PC-3 (cell line): ENCODE results near the gene DNPEP. TPM values are rescaled to one million over a fixed set of nuclear protein-coding genes. Genes with fewer than 3 reads are reported as not detected.

Experiments
- ATAC-seq: fragments of 200-7000 bp; cut with Tn5 transposase; 2 replicates; pipeline ENCODE4 v1.9.1; 2020; ENCODE audit warnings: mild to moderate bottlenecking, moderate library complexity
- BruUV-seq: library from RNA; stranded (reverse); fragments of 400-500 nt; replicated peaks from 2 replicates; lab custom pipeline; 2021; lab: Mats Ljungman, UMichigan
- CTCF ChIA-PET: fragments of 300-600 bp; sonication (Branson Sonifier 250); formaldehyde crosslinking; loops from one replicate; lab custom pipeline; 2022; ENCODE audit warnings: antibody characterized with exemption; lab: Charles Lee
- POLR2A ChIA-PET: fragments of 300-600 bp; sonication (Branson Sonifier 250); formaldehyde crosslinking; loops from one replicate; lab custom pipeline; 2022; ENCODE audit warnings: antibody characterized with exemption; ENCODE audit not compliant: unreplicated experiment; lab: Charles Lee
- DNase-seq: peaks from one replicate; pipeline ENCODE4 v3.0.0-alpha.2; 2015
- H2AFZ ChIP-seq: fragments of 300-600 bp; sonication (generic); 2 replicates; pipeline ENCODE4 v1.6.0; 2016; ENCODE audit warnings: antibody characterized with exemption, low read length
- H3F3A ChIP-seq: fragments of 300-600 bp; sonication (generic); one replicate; pipeline ENCODE4 v1.6.0; 2017; ENCODE audit warnings: antibody characterized with exemption, low read length, control low read depth, mild to moderate bottlenecking; ENCODE audit not compliant: unreplicated experiment
- H3K27ac ChIP-seq: fragments of 300-600 bp; sonication (generic); 2 replicates; pipeline ENCODE4 v1.5.1; 2016; ENCODE audit warnings: mild to moderate bottlenecking, low read length
- H3K27me3 ChIP-seq: fragments of 300-600 bp; sonication (generic); 2 replicates; pipeline ENCODE4 v1.6.1; 2016; ENCODE audit warnings: low read length, mixed read lengths
- H3K36me3 ChIP-seq: fragments of 300-600 bp; sonication (generic); 2 replicates; pipeline ENCODE4 v1.6.1; 2016; ENCODE audit warnings: low read depth, mixed run types, low read length, mixed read lengths
- H3K4me1 ChIP-seq: fragments of 300-600 bp; sonication (generic); 2 replicates; pipeline ENCODE4 v1.5.1; 2016; ENCODE audit warnings: low read length; ENCODE audit not compliant: insufficient read depth
- H3K4me2 ChIP-seq: fragments of 300-600 bp; sonication (generic); 2 replicates; pipeline ENCODE4 v1.6.0; 2016; ENCODE audit warnings: low read length
- H3K4me3 ChIP-seq: fragments of 300-600 bp; sonication (generic); 2 replicates; pipeline ENCODE4 v1.5.1; 2016; ENCODE audit warnings: mild to moderate bottlenecking, low read length, mixed read lengths
- H3K79me2 ChIP-seq: fragments of 300-600 bp; sonication (generic); 2 replicates; pipeline ENCODE4 v1.6.1; 2017; ENCODE audit warnings: low read length, mixed read lengths
- H3K9ac ChIP-seq: fragments of 300-600 bp; sonication (generic); 2 replicates; pipeline ENCODE4 v1.6.0; 2016; ENCODE audit warnings: mild to moderate bottlenecking, low read length
- H3K9me2 ChIP-seq: fragments of 300-600 bp; sonication (generic); replicated peaks from 2 replicates; pipeline ENCODE4 v1.6.1; 2016; ENCODE audit warnings: mixed run types, low read length, mixed read lengths
- H3K9me3 ChIP-seq: fragments of 300-600 bp; sonication (generic); 2 replicates; pipeline ENCODE4 v1.6.1; 2016; ENCODE audit warnings: low read length, mixed read lengths
- H4K20me1 ChIP-seq: fragments of 300-600 bp; sonication (generic); 2 replicates; pipeline ENCODE4 v1.6.1; 2016; ENCODE audit warnings: low read length, mixed read lengths
- CTCF ChIP-seq: fragments of 300-600 bp; sonication (generic); conservative IDR thresholded peaks from 2 replicates; pipeline ENCODE4 v1.5.1; 2017; ENCODE audit warnings: antibody characterized with exemption, low read depth, mild to moderate bottlenecking, low read length
- EZH2 ChIP-seq: fragments of 300-600 bp; sonication (generic); IDR thresholded peaks from one replicate; pipeline ENCODE4 v1.6.1; 2017; ENCODE audit warnings: antibody characterized with exemption, mild to moderate bottlenecking, low read length; ENCODE audit not compliant: unreplicated experiment
- EZH2phosphoT487 ChIP-seq: fragments of 300-600 bp; sonication (generic); IDR thresholded peaks from 2 replicates; pipeline ENCODE4 v1.6.1; 2018; ENCODE audit warnings: mild to moderate bottlenecking, antibody characterized with exemption, low read length, borderline replicate concordance
- intact Hi-C: fragments of 100-400 bp; cut with micrococcal nuclease; formaldehyde crosslinking; loops from 2 replicates; pipeline ENCODE4 v1.9.0; 2023
- total RNA-seq: library from RNA; depleted of rRNA; stranded (reverse); fragments of >200 nt; gene quantifications from 2 replicates; pipeline ENCODE4 v1.2.3, GENCODE V29; 2014

Gene DNPEP
- total RNA-seq, 1 experiment from 2014 or later, result 114 TPM

- no TSS peak for BruUV-seq
- ATAC-seq (no peak), DNase-seq (no peak)
- no peak overlapping the region for H3K9ac ChIP-seq
- H3K4me1 ChIP-seq, result no peaks in the 10 kb centered on the region
- no peaks in the 10 kb centered on the region for H4K20me1 ChIP-seq
- H3K27me3 ChIP-seq, result no peaks in the 10 kb centered on the region
- peak overlapping the region; percentile 25; the same call in 1 of the 2 replicates for H2AFZ ChIP-seq
- H3K4me2 ChIP-seq, result no peak overlapping the region
- H3K9me3 ChIP-seq, result no peaks in the 10 kb centered on the region
- H3K9me2 ChIP-seq, result no peaks in the 10 kb centered on the region
- H3K36me3 ChIP-seq, result no peaks in the 10 kb centered on the region
- POLR2A ChIA-PET, result interaction anchor here (0.5 kb wide), 1 partner anchor 20 kb away, joined by 5 read pairs; no protein-coding TSS in a partner anchor
- no peak for TF ChIP-seq EZH2
- no peak for TF ChIP-seq EZH2phosphoT487
- no peak for TF ChIP-seq CTCF
- CTCF ChIA-PET, result interaction anchor here (0.5 to 1.2 kb wide), 3 partner anchors 92 to 100 kb away, joined by 3 to 6 read pairs (median 4); no protein-coding TSS in a partner anchor
- intact Hi-C loops, result loop anchor here (1.0 kb wide), 1 partner anchor 28 kb away; no protein-coding TSS in a partner anchor
- H3F3A ChIP-seq, result no peaks in the 10 kb centered on the region
- H3K27ac ChIP-seq, result no peak overlapping the region
- no peak overlapping the region for H3K4me3 ChIP-seq
- no peaks in the 10 kb centered on the region for H3K79me2 ChIP-seq
Observed at GRCh38 chr2:219429958-219430606, 42.4 kb upstream of the DNPEP start.

- Histone ChIP-seq H3K36me3 (no peaks in the 10 kb centered on the region), H3K9ac (no peak overlapping the region), H3K4me1 (no peaks in the 10 kb centered on the region), H3K4me3 (no peak overlapping the region), H3K9me3 (no peaks in the 10 kb centered on the region), H3K27me3 (no peaks in the 10 kb centered on the region), H3K27ac (no peak overlapping the region), H4K20me1 (no peaks in the 10 kb centered on the region), H3K79me2 (no peaks in the 10 kb centered on the region), H3K4me2 (no peak overlapping the region), H3F3A (no peaks in the 10 kb centered on the region), H3K9me2 (no peaks in the 10 kb centered on the region), H2AFZ (no peak overlapping the region)
- no TSS peak for BruUV-seq
- TF ChIP-seq EZH2phosphoT487 (no peak), EZH2 (no peak), CTCF (no peak)
- DNase-seq, result no peak
- no peak for ATAC-seq
- CTCF ChIA-PET, result interaction anchor here (1.2 kb wide), 1 partner anchor 101 kb away, joined by 6 read pairs; no protein-coding TSS in a partner anchor
- intact Hi-C loops, result no loop called here
- POLR2A ChIA-PET, result no interaction called here
Observed at GRCh38 chr2:219428469-219428868, 40.8 kb upstream of the DNPEP start.

DNA sequence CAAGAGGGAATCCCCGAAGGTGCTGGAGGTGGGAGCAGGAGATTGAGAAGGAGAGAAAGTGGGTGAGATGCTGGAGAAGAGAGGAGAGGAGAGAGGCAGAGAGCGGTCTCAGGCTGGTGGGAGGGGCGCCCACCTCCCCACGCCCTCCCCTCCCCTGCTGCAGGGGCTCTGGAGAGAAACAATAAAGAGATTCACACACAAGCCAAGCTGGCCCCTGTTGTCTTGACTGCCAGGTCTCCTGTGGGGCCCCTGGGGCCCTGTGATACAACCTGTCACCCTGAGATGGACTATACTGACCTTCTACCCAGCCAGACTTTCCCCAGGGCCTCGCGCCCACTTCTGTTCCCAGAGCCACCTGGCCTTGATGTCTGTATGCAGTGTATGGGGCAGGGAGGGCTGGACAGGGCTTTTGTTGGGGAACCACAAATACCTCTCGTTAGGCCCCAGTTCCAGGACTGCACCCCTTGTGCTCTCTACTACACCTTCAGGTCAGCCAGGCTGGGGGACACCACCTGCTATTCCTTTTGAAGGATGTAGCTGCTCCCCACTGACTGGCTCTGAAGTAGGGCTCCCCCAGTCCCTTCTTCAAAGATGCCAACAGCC is 38.9 kb upstream of the DNPEP start:
- H4K20me1 ChIP-seq, result no peaks in the 10 kb centered on the region
- no peaks in the 10 kb centered on the region for H3K36me3 ChIP-seq
- H3K79me2 ChIP-seq, result no peaks in the 10 kb centered on the region
- H3K4me2 ChIP-seq, result no peak overlapping the region
- intact Hi-C loops, result no loop called here
- H3F3A ChIP-seq, result no peaks in the 10 kb centered on the region
- no TSS peak for BruUV-seq
- no peaks in the 10 kb centered on the region for H3K27me3 ChIP-seq
- no peaks in the 10 kb centered on the region for H3K9me2 ChIP-seq
- TF ChIP-seq CTCF (no peak), EZH2phosphoT487 (no peak), EZH2 (no peak)
- ChIA-PET POLR2A (interaction anchor here (0.5 kb wide), 1 partner anchor 60 kb away, joined by 6 read pairs; no protein-coding TSS in a partner anchor), CTCF (interaction anchor here (0.5 kb wide), 1 partner anchor 95 kb away, joined by 4 read pairs; no protein-coding TSS in a partner anchor)
- no peak overlapping the region for H3K27ac ChIP-seq
- H3K9ac ChIP-seq, result no peak overlapping the region
- no peak overlapping the region for H3K4me3 ChIP-seq
- H2AFZ ChIP-seq, result no peak overlapping the region
- no peaks in the 10 kb centered on the region for H3K9me3 ChIP-seq
- DNase-seq, result no peak
- ATAC-seq, result no peak
- no peaks in the 10 kb centered on the region for H3K4me1 ChIP-seq
